Neural progenitor cell (in vitro differentiated cells): ENCODE data around the gene EIF5AL1. TPM values are rescaled to one million over a fixed set of nuclear protein-coding genes. Genes with fewer than 3 reads are reported as not detected.
"Not testable (repeated sequence)": the region's sequence is repeated elsewhere in the genome, so short reads cannot be mapped to it uniquely, and the experiment has no call there.

Experiments used
- DNase-seq: peaks from one replicate; pipeline ENCODE4 v3.0.0-alpha.2; 2016; ENCODE audit warnings: low spot score
- H2AFZ ChIP-seq: fragments of 200-600 bp; sonication (generic); replicated peaks from 2 replicates; pipeline ENCODE4 v1.6.1; 2016; ENCODE audit warnings: antibody characterized with exemption
- H3F3A ChIP-seq: fragments of 200-600 bp; sonication (generic); 2 replicates; pipeline ENCODE4 v1.6.1; 2016; ENCODE audit warnings: antibody characterized with exemption, low read depth
- H3K27ac ChIP-seq: fragments of 200-600 bp; sonication (generic); 2 replicates; pipeline ENCODE4 v1.5.1; 2016; ENCODE audit warnings: mild to moderate bottlenecking
- H3K27me3 ChIP-seq: fragments of 200-600 bp; sonication (generic); 2 replicates; pipeline ENCODE4 v1.6.1; 2016; ENCODE audit warnings: mild to moderate bottlenecking, moderate library complexity
- H3K36me3 ChIP-seq: fragments of 200-600 bp; sonication (generic); 2 replicates; pipeline ENCODE4 v1.5.1; 2016
- H3K4me1 ChIP-seq: fragments of 200-600 bp; sonication (generic); 2 replicates; pipeline ENCODE4 v1.6.1; 2016; ENCODE audit warnings: mixed run types
- H3K4me2 ChIP-seq: fragments of 200-600 bp; sonication (generic); 2 replicates; pipeline ENCODE4 v1.6.1; 2016
- H3K4me3 ChIP-seq: fragments of 200-600 bp; sonication (generic); 2 replicates; pipeline ENCODE4 v1.5.1; 2016
- H3K79me2 ChIP-seq: fragments of 200-600 bp; sonication (generic); 2 replicates; pipeline ENCODE4 v1.6.1; 2016; ENCODE audit warnings: low read depth
- H3K9ac ChIP-seq: fragments of 200-600 bp; sonication (generic); 2 replicates; pipeline ENCODE4 v1.6.1; 2016
- H3K9me3 ChIP-seq: fragments of 200-600 bp; sonication (generic); 2 replicates; pipeline ENCODE4 v1.5.1; 2016; ENCODE audit warnings: low read depth
- H4K20me1 ChIP-seq: fragments of 200-600 bp; sonication (generic); 2 replicates; pipeline ENCODE4 v1.6.1; 2016; ENCODE audit warnings: low read depth
- H3K27ac Mint-ChIP-seq: 3 replicates; pipeline ENCODE4 v1.8.0; 2021; ENCODE audit warnings: mixed read lengths
- H3K27me3 Mint-ChIP-seq: 2 replicates; pipeline ENCODE4 v1.8.0; 2022; ENCODE audit warnings: low read depth, mild to moderate bottlenecking, inconsistent platforms, moderate library complexity, mixed read lengths; ENCODE audit not compliant: insufficient read depth
- H3K36me3 Mint-ChIP-seq: 3 replicates; pipeline ENCODE4 v1.8.0; 2021; ENCODE audit warnings: mixed read lengths
- H3K4me1 Mint-ChIP-seq: 3 replicates; pipeline ENCODE4 v1.8.0; 2021; ENCODE audit warnings: mixed read lengths
- H3K4me3 Mint-ChIP-seq: 3 replicates; pipeline ENCODE4 v1.8.0; 2021; ENCODE audit warnings: mild to moderate bottlenecking, moderate library complexity, mixed read lengths
- H3K9me3 Mint-ChIP-seq: 3 replicates; pipeline ENCODE4 v1.8.0; 2020; ENCODE audit warnings: mixed read lengths
- EZH2 ChIP-seq: fragments of 200-600 bp; sonication (generic); IDR thresholded peaks from 2 replicates; pipeline ENCODE4 v1.6.1; 2017; ENCODE audit warnings: antibody characterized with exemption, mild to moderate bottlenecking, moderate library complexity
- EZH2phosphoT487 ChIP-seq: fragments of 200-600 bp; sonication (generic); IDR thresholded peaks from 2 replicates; pipeline ENCODE4 v1.6.1; 2017; ENCODE audit warnings: antibody characterized with exemption
- total RNA-seq: library from RNA; depleted of rRNA; stranded (reverse); fragments of >200 nt; gene quantifications from 2 replicates; pipeline ENCODE4 v1.2.3, GENCODE V29; 2015; ENCODE audit warnings: low replicate concordance
- TF ChIP-seq, protein P1 (sequence below): fragments of 200-600 bp; sonication (generic); IDR thresholded peaks from 2 replicates; pipeline ENCODE4 v1.5.1; 2017; ENCODE audit warnings: antibody characterized with exemption, mild to moderate bottlenecking

Gene EIF5AL1
- total RNA-seq, 1 donor from 2014 or later = 0.24 TPM

DNA sequence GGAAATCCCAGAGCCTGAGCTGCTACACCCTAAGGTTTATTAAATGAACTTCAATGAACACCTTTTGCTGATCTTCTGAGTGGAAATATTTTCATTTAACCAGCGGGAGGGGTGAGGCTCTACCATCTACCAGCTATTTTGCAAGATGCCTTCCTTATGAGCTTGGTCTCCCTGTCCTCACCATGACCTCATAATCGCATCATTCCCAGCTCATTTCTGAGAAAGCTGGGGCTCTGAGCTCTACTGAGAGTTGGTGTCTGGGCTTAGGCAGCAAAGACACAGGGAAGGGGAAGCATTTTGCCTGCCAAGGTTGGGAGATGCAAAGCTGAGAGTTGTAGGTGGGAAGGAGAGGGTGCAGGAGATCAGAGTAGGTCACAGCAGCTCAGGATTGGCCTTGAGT is 7.8 kb upstream of the EIF5AL1 start:
- H3K9me3 Mint-ChIP-seq, H3K27ac ChIP-seq, H2AFZ ChIP-seq, H3K27ac Mint-ChIP-seq, H3K36me3 Mint-ChIP-seq, H3K36me3 ChIP-seq, DNase-seq, H3K4me2 ChIP-seq, H3F3A ChIP-seq, H3K4me3 ChIP-seq, H3K9me3 ChIP-seq, H3K27me3 Mint-ChIP-seq, H4K20me1 ChIP-seq, H3K9ac ChIP-seq, H3K79me2 ChIP-seq, H3K4me3 Mint-ChIP-seq, H3K4me1 ChIP-seq: not testable (repeated sequence)
- peaks cover 12% of the 10 kb centered on the region for H3K4me1 Mint-ChIP-seq
- peaks cover 28% of the 10 kb centered on the region for H3K27me3 ChIP-seq

DNA sequence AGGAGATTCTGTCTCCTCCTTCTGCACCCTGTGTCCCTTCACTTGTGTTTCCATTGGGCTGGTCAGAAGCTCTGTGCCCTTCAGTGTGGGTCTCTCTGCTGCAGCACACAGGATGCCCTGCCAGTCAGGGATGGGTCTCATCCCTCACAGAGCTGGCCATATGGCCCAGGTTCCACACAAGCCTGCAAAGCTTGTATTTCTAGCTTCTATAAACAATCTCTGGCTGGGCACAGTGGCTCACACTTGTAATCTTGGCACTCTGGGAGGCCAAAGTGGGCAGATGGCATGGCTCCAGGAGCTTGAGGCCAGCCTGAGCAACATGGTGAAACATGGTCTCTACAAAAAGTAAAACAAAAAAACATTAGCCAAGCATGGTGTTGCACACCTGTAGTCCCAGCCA is 7.0 kb upstream of the EIF5AL1 start:
- not testable (repeated sequence) for H3K4me3 Mint-ChIP-seq, H3K36me3 ChIP-seq, DNase-seq, H3K9ac ChIP-seq, H3F3A ChIP-seq, H3K4me2 ChIP-seq, H3K4me1 ChIP-seq, H3K27ac ChIP-seq, H3K9me3 ChIP-seq, H3K79me2 ChIP-seq, H3K9me3 Mint-ChIP-seq, H3K27ac Mint-ChIP-seq, H4K20me1 ChIP-seq, H3K4me3 ChIP-seq, H3K36me3 Mint-ChIP-seq, H3K27me3 Mint-ChIP-seq, H2AFZ ChIP-seq
- H3K27me3 ChIP-seq = peaks cover 28% of the 10 kb centered on the region
- peaks cover 12% of the 10 kb centered on the region for H3K4me1 Mint-ChIP-seq

DNA sequence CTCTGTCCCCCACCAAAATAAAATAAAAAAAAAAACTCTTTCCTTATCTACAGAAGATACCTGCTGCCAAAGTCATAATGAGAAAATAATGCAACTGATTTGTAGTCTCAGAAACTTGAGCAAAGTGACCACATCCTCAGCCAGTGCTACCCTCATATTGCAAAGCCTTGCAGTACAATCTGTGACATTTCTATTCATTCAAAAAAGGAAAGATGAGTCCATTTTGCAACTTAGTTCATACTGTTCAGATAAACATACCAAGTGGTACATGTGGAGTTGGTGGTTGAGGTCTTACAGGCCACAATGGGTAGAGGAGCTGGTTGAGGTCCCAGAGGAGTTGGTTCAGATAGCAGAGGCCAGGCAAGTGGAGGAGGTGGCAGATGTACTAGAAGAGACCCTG is 6.5 kb upstream of the EIF5AL1 start:
- no peaks in the 10 kb centered on the region for H4K20me1 ChIP-seq
- peaks cover 28% of the 10 kb centered on the region for H3K27me3 ChIP-seq
- H3K27ac ChIP-seq = no peak overlapping the region
- no peak overlapping the region for H3K9ac ChIP-seq
- no peak for DNase-seq
- H3K9me3 ChIP-seq = no peaks in the 10 kb centered on the region
- no peaks in the 10 kb centered on the region for H3K36me3 ChIP-seq
- H3K27me3 Mint-ChIP-seq = peaks cover 2% of the 10 kb centered on the region
- no peak overlapping the region for H3K27ac Mint-ChIP-seq
- H3K4me2 ChIP-seq = no peak overlapping the region
- H3K4me3 Mint-ChIP-seq = no peak overlapping the region
- H2AFZ ChIP-seq = no peak overlapping the region
- H3K79me2 ChIP-seq = no peaks in the 10 kb centered on the region
- H3F3A ChIP-seq = no peaks in the 10 kb centered on the region
- peaks cover 6% of the 10 kb centered on the region for H3K4me1 ChIP-seq
- H3K36me3 Mint-ChIP-seq = no peaks in the 10 kb centered on the region
- peaks cover 12% of the 10 kb centered on the region for H3K4me1 Mint-ChIP-seq
- no peak overlapping the region for H3K4me3 ChIP-seq
- peaks cover 6% of the 10 kb centered on the region for H3K9me3 Mint-ChIP-seq
- TF ChIP-seq EZH2phosphoT487 (no peak), EZH2 (no peak)
- TF ChIP-seq, protein P1, sequence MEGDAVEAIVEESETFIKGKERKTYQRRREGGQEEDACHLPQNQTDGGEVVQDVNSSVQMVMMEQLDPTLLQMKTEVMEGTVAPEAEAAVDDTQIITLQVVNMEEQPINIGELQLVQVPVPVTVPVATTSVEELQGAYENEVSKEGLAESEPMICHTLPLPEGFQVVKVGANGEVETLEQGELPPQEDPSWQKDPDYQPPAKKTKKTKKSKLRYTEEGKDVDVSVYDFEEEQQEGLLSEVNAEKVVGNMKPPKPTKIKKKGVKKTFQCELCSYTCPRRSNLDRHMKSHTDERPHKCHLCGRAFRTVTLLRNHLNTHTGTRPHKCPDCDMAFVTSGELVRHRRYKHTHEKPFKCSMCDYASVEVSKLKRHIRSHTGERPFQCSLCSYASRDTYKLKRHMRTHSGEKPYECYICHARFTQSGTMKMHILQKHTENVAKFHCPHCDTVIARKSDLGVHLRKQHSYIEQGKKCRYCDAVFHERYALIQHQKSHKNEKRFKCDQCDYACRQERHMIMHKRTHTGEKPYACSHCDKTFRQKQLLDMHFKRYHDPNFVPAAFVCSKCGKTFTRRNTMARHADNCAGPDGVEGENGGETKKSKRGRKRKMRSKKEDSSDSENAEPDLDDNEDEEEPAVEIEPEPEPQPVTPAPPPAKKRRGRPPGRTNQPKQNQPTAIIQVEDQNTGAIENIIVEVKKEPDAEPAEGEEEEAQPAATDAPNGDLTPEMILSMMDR = no peak

DNA sequence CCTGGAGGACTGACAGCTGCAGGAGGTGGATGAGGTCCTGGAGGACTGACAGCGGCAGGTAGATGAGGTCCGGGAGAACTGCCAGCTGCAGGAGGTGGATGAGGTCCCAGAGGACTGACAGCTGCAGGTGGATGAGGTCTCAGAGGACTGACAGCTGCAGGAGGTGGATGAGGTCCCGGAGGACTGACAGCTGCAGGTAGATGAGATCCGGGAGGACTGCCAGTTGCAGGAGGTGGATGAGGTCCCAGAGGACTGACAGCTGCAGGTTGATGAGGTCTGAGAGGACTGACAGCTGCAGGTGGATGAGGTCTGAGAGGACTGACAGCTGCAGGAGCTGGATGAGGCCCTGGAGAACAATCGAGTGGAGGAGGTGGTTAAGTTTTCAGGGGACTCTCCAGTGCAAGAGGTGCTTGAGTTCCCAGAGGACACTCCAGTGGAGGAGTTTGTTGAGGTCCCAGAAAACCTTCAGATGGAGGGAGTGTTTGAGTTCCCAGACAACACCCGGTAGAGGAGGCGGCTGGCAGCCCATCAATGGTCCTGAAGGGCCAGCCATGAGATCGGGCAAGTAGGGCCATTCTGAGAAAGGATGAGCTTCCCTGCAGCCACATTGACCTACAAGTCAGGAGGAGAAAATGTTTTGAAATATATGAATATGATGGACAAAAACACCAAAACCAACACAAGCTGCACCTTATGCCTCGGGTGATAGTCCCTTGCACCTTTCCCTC is 4.7 kb upstream of the EIF5AL1 start:
- H3K9ac ChIP-seq = no peak overlapping the region
- no peaks in the 10 kb centered on the region for H4K20me1 ChIP-seq
- no peak overlapping the region for H3K4me3 Mint-ChIP-seq
- no peaks in the 10 kb centered on the region for H3F3A ChIP-seq
- H3K79me2 ChIP-seq = no peaks in the 10 kb centered on the region
- H3K4me3 ChIP-seq = no peak overlapping the region
- no peak overlapping the region for H3K27ac ChIP-seq
- peaks cover 4% of the 10 kb centered on the region for H3K4me1 ChIP-seq
- H3K4me2 ChIP-seq = no peak overlapping the region
- no peak for DNase-seq
- H3K36me3 ChIP-seq = no peaks in the 10 kb centered on the region
- peaks cover 28% of the 10 kb centered on the region for H3K27me3 ChIP-seq
- H3K9me3 Mint-ChIP-seq = peaks cover 6% of the 10 kb centered on the region
- H3K27me3 Mint-ChIP-seq = peaks cover 2% of the 10 kb centered on the region
- no peak overlapping the region for H3K27ac Mint-ChIP-seq
- H3K9me3 ChIP-seq = no peaks in the 10 kb centered on the region
- TF ChIP-seq, protein P1 = no peak
- TF ChIP-seq EZH2phosphoT487 (no peak), EZH2 (no peak)
- no peaks in the 10 kb centered on the region for H3K36me3 Mint-ChIP-seq
- peaks cover 8% of the 10 kb centered on the region for H3K4me1 Mint-ChIP-seq
- H2AFZ ChIP-seq = no peak overlapping the region

DNA sequence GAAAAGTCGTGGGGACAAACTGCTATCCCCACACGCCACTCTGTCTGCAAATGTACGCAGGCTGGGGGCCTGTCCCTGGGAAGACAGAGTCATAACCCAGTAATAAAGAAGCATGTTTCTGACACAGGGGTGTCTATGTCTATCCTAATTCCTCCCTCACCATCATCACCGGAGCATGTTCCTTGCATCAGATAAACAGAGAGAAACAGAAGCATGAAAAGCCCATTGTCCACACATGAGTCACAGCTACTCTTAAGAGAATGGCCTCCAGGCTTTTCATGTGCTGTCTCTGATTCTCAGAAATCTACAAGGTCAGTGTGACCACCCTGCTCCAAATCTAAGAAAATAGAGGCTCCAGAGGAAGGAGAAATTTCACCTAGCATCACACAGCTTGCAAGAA is 4.1 kb upstream of the EIF5AL1 start:
- DNase-seq, H3K4me3 Mint-ChIP-seq, H3F3A ChIP-seq, H3K9me3 ChIP-seq, H3K4me3 ChIP-seq, H3K4me1 ChIP-seq, H2AFZ ChIP-seq, H3K4me2 ChIP-seq, H3K27me3 Mint-ChIP-seq, H3K9me3 Mint-ChIP-seq, H3K27ac ChIP-seq, H3K36me3 ChIP-seq, H4K20me1 ChIP-seq, H3K27ac Mint-ChIP-seq, H3K79me2 ChIP-seq, H3K36me3 Mint-ChIP-seq, H3K4me1 Mint-ChIP-seq, H3K9ac ChIP-seq: not testable (repeated sequence)
- peaks cover 28% of the 10 kb centered on the region for H3K27me3 ChIP-seq

DNA sequence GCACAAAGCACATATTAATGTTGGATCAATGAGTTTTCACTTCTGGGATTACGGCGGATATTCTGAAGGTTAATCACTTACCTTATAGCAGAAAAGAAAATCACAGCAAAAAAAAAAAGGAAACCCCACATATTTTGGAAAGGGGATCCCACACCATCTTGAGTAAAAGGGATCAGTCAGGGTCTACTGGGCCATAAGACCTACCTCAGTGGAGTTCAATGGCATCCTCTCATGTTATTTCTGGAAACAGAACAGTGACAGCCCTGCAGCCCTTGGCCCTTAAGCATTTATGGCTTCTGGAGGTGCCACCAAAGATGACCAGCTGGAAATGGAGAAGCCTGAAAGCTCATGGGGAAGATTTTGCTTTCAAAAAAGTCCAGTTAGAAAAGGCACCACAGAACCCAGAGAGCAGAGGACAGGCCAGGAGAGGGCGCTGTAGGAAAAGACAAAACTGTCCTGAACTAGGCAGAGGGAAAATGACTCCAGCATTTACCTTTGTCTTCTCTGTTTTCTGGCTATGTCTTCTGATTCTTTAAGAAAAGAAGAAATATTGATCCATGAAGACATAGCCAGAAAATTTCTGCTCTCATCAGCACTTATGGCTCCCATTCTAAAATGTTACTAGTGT is 2.9 kb upstream of the EIF5AL1 start:
- not testable (repeated sequence) for H3K9me3 Mint-ChIP-seq, H3F3A ChIP-seq, H3K4me2 ChIP-seq, H3K79me2 ChIP-seq, H3K9me3 ChIP-seq, H3K4me1 Mint-ChIP-seq, H3K9ac ChIP-seq, H3K4me3 Mint-ChIP-seq, H3K4me1 ChIP-seq, H2AFZ ChIP-seq, H3K27me3 Mint-ChIP-seq, H3K4me3 ChIP-seq, H3K36me3 ChIP-seq, H3K36me3 Mint-ChIP-seq, H3K27ac ChIP-seq, DNase-seq, H3K27ac Mint-ChIP-seq, H4K20me1 ChIP-seq
- H3K27me3 ChIP-seq = peaks cover 28% of the 10 kb centered on the region
